Heart left ventricle (tissue), 16 donors: ENCODE measurements around the gene PAGE3. TPM values are rescaled to one million over a fixed set of nuclear protein-coding genes. Genes with fewer than 3 reads are reported as not detected.

Experiments
- ATAC-seq, 4 donors: fragments of 200-7000 bp; cut with Tn5 transposase; one replicate each; pipeline ENCODE4 v1.9.1; 2020 to 2022; ENCODE audit warnings: moderate library complexity in 4 of 4, mild to moderate bottlenecking in 3 of 4, moderate number of reproducible peaks in 1 of 4
- DNase-seq, 5 donors: peaks; one replicate each; pipeline ENCODE4 v3.0.0-alpha.2; 2020
- H3K27ac ChIP-seq, 12 donors: fragments of 200-600 bp; sonication (generic) in 4 of 12; one replicate each; pipeline versions ENCODE4 v1.5.0 to v1.8.0; 2016 to 2022; ENCODE audit warnings: mild to moderate bottlenecking in 2 of 12
- H3K27me3 ChIP-seq, 9 donors: fragments of 200-600 bp; sonication (generic) in 2 of 9; one replicate each; pipeline versions ENCODE4 v1.5.1 to v1.8.0; 2016 to 2022; ENCODE audit warnings: mild to moderate bottlenecking in 3 of 9
- H3K36me3 ChIP-seq, 9 donors: fragments of 200-600 bp; sonication (generic) in 2 of 9; one replicate each; pipeline versions ENCODE4 v1.5.0 to v1.8.0; 2018 to 2022; ENCODE audit warnings: mild to moderate bottlenecking in 2 of 9
- H3K4me1 ChIP-seq, 12 donors: fragments of 200-600 bp; sonication (generic) in 4 of 12; one replicate each; pipeline versions ENCODE4 v1.5.0 to v1.8.0; 2016 to 2022; ENCODE audit warnings: mild to moderate bottlenecking in 3 of 12
- H3K4me3 ChIP-seq, 12 donors: fragments of 200-600 bp; sonication (generic) in 4 of 12; one replicate each; pipeline versions ENCODE4 v1.5.0 to v1.8.0; 2017 to 2022; ENCODE audit warnings: mild to moderate bottlenecking in 9 of 12, moderate library complexity in 4 of 12
- H3K9me3 ChIP-seq, 12 donors: fragments of 200-600 bp; sonication (generic) in 4 of 12; one replicate each; pipeline versions ENCODE4 v1.5.0 to v1.8.0; 2016 to 2022; ENCODE audit warnings: mild to moderate bottlenecking in 1 of 12
- CTCF ChIP-seq, 12 donors: fragments of 200-600 bp; sonication (generic) in 4 of 12; IDR thresholded peaks; one replicate each; pipeline versions ENCODE4 v1.5.0 to v1.8.0; 2018 to 2022; ENCODE audit warnings: antibody characterized with exemption in 12 of 12, mild to moderate bottlenecking in 5 of 12
- POLR2A ChIP-seq, 2 donors: fragments of 450-650 bp; IDR thresholded peaks; one replicate each; pipeline ENCODE4 v1.6.1; 2017; ENCODE audit warnings: antibody characterized with exemption in 2 of 2, mild to moderate bottlenecking in 2 of 2, moderate library complexity in 2 of 2
- WGBS, 4 donors: extraction: QIAGEN DNeasy Blood & Tissue Kit in 2 of 4; methylation state at CpG; one replicate each; pipeline versions ENCODE4 v1.1.5 to v1.1.7; 2013 to 2018; 5-methylcytosine and 5-hydroxymethylcytosine counted together
- intact Hi-C, 10 donors: fragments of 100-400 bp; cut with DNase I; formaldehyde crosslinking; loops; one replicate each; pipeline versions ENCODE4 v1.11.1 to v1.14.2; 2022
- polyA plus RNA-seq, 2 donors: library from polyadenylated mRNA; stranded (reverse); fragments of 200-250 nt; gene quantifications; one replicate each; pipeline ENCODE4 v1.2.3, GENCODE V29; 2013
- total RNA-seq, 9 donors: library from RNA; depleted of rRNA in 2 of 9; stranded (reverse); fragments of >200 nt in 2 of 9; fragmentation: NEBNext Ultra II Directional in 3 of 9; extraction: Animal tissue kit (Norgen Biotek cat#: 25700) in 3 of 9; gene quantifications; one replicate each; pipeline versions ENCODE4 v1.1.0 to v1.2.4, GENCODE V29; 2016 to 2023
- donor health status: ischemic (EF 13 %, LVEDD 7.1; RV severe dilation, severe dysfunction).
- donor health status: healthy with polysubstance abuse.
- donor health status: DM: no; HTN: yes; CAD: no.
- donor health status: DM: no; HTN: no; CAD: no.
- donor health status: ischemic (EF 25% LVEDD 6.9; RV normal size, moderate dysfunction).
- donor health status: ischemic (EF 25% LVEDD 5.7; RV mildly dilated, moderate dysfunction).
- donor health status: healthy.
- donor health status: DM: yes; HTN: yes; CAD: no.
- donor health status: ischemic (EF 35%, LVEDD 5.7; RV mildly dilated, moderate dysfunction).
- donor health status: nonischemic (EF 11% LVEDD 7.7; RV severe dilation, severe dysfunction).
- donor health status: DM: yes; HTN: yes; CAD: no.
- donor health status: PGD.
- donor health status: ischemic (EF 29% LVEDD 5.4; RV normal size, mild dysfunction).
- donor health status: nonischemic (EF 23%, LVEDD 6.1; RV moderate dilation, normal function).

The PAGE3 gene
- total and polyA plus RNA-seq, 11 donors: not detected

GRCh38 chrX:55213381-55213780 is 51.3 kb downstream of the PAGE3 start:
- Histone ChIP-seq H3K36me3 (no peaks in the 10 kb centered on the region), H3K9me3 (peaks cover 0 to 3% (median 0%) of the 10 kb centered on the region in 12 donors), H3K27me3 (peaks cover 0 to 3% (median 0%) of the 10 kb centered on the region in 9 donors), H3K27ac (no peak overlapping the region), H3K4me3 (no peak overlapping the region), H3K4me1 (no peaks in the 10 kb centered on the region)
- 54 to 77% (median 63%) methylated on average over 3 of the region's 3 CpGs for WGBS, 4 donors
- DNase-seq: no peak
- intact Hi-C loops: no loop called here
- ATAC-seq: no peak
- no peak for TF ChIP-seq POLR2A (IDR thresholded peaks at IDR 0.05)
- TF ChIP-seq CTCF (IDR thresholded peaks at IDR 0.05): no peak

GRCh38 chrX:55210931-55211677 is 53.6 kb downstream of the PAGE3 start:
- intact Hi-C loops: no loop called here
- 66 to 86% (median 77%) methylated on average over 13 of the region's 13 CpGs for WGBS, 4 donors
- TF ChIP-seq POLR2A (IDR thresholded peaks at IDR 0.05): no peak
- no peak for TF ChIP-seq CTCF (IDR thresholded peaks at IDR 0.05)
- Histone ChIP-seq H3K36me3 (no peaks in the 10 kb centered on the region), H3K4me1 (no peaks in the 10 kb centered on the region), H3K4me3 (no peak overlapping the region), H3K9me3 (no peaks in the 10 kb centered on the region), H3K27ac (no peak overlapping the region), H3K27me3 (peaks cover 0 to 4% (median 0%) of the 10 kb centered on the region in 9 donors)
- no peak for DNase-seq
- ATAC-seq: no peak

Other genes with a start within 250 kb of the PAGE3 start
- 1 to 10 TPM in 8 of 9 donors, under 1 TPM in 1; 0.44 to 8.3 (median 2.2) TPM for gene ALAS2, start 233.9 kb downstream of the PAGE3 start, total RNA-seq
- under 1 TPM in 1 of 2 donors, not detected in 1; 0.06 TPM for gene ALAS2, start 233.9 kb downstream of the PAGE3 start, polyA plus RNA-seq
- gene PAGE2B, start 189.9 kb downstream of the PAGE3 start, total RNA-seq: not detected
- not detected for gene PAGE2B, start 189.9 kb downstream of the PAGE3 start, polyA plus RNA-seq
- gene PAGE2, start 175.9 kb downstream of the PAGE3 start, total RNA-seq: not detected
- gene PAGE2, start 175.9 kb downstream of the PAGE3 start, polyA plus RNA-seq: not detected
- not detected for gene PAGE5, start 44.6 kb downstream of the PAGE3 start, total RNA-seq
- not detected for gene PAGE5, start 44.6 kb downstream of the PAGE3 start, polyA plus RNA-seq
- 10 to 100 TPM in 8 of 9 donors, 1 to 10 TPM in 1; 9.7 to 19.2 (median 12.0) TPM for gene MAGEH1, start 187.2 kb upstream of the PAGE3 start, total RNA-seq
- 10 to 100 TPM in 1 of 2 donors, 1 to 10 TPM in 1; 6.0 to 27.6 TPM for gene MAGEH1, start 187.2 kb upstream of the PAGE3 start, polyA plus RNA-seq
- 1 to 10 TPM in 7 of 9 donors, under 1 TPM in 2; 0.38 to 3.9 (median 1.9) TPM for gene USP51, start 224.9 kb upstream of the PAGE3 start, total RNA-seq
- under 1 TPM; 0.35 to 0.76 TPM for gene USP51, start 224.9 kb upstream of the PAGE3 start, polyA plus RNA-seq